Measurements from ENCODE around the gene PET117.
"Not testable (repeated sequence)": the region's sequence is repeated elsewhere in the genome, so short reads cannot be mapped to it uniquely, and the experiment has no call there.

PET117 gene

GRCh38 chr20:18165553-18165952 is 27.9 kb downstream of the PET117 start:
- no peak for DNase-seq

DNA sequence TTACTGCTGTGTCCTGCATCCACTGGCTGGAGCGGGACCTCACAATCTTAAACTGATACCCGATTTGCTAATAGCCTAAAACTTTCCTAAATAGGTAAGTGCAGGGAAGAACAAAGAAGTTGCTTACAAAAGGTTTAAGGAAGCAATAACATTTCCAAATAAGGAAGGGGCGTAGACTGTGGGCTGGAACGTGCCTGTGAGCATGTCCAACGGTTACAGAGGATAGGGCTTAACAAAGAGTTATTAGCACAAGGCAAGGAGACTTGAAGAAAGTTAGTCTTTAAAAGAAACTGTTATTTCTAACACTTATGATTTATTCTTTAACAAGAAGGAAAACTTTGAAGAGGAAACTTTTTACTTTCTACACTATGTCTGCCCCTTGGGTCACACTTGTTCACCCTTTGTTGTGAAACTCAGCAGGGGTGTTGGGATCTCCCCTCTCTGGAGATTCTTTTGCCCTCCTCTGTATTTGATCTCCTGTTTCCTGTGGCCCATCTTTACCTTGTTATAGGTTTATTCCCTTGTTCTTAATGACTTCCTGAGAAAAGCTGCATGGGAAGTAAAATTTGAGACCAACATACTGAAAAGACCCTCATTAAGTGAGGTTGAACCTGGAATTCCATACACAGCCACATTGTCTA is 28.7 kb downstream of the PET117 start:
- no peak for DNase-seq

GRCh38 chr20:18166950-18167349 is 29.3 kb downstream of the PET117 start:
- DNase-seq, result no peak

DNA sequence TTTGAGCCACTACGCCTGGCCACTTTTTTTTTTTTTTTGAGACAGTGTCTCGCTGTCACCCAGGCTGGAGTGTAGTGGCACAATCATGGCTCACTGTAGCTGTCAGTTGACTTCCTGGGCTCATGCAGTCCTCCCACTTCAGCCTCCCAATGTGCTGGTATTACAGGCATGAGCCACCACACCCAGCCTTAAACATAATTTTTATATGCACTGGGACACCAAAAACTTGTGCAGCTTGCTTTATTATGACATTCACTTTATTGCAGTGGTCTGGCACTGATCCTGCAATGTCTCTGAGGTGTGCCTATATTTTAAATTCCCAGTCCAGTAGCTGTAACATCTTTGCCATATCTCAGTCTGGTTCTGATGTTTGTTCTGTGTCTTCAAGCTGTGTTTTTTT is 34.7 kb downstream of the PET117 start:
- no peak for DNase-seq

- no peak for DNase-seq
Measured at GRCh38 chr20:18174906-18175683, 37.4 kb downstream of the PET117 start.

DNA sequence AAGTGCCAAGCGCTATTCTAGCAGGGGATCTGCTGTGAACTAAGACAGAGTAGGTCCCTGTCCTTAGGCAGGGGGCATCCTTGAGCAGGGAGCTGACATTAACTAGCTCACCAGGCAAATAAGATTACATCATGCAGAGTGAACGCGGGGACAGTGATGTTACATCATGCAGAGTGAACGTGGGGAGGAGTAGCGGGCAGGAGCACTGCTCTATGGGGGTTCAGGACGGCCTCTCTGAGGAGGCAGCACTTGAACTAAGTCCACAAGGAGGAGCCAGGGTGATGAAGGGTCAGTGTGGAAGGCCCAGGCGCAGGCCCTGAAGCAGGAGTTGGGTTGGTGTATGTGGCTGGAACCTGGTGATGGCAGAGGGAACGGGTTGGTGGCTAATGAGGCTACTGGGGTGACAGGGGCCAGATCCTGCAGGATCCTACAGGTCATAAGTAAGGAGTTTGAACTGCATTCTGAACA is 38.7 kb downstream of the PET117 start:
- no peak for DNase-seq

- DNase-seq, result not testable (repeated sequence)
Measured at GRCh38 chr20:18180366-18180765, 42.7 kb downstream of the PET117 start.

DNA sequence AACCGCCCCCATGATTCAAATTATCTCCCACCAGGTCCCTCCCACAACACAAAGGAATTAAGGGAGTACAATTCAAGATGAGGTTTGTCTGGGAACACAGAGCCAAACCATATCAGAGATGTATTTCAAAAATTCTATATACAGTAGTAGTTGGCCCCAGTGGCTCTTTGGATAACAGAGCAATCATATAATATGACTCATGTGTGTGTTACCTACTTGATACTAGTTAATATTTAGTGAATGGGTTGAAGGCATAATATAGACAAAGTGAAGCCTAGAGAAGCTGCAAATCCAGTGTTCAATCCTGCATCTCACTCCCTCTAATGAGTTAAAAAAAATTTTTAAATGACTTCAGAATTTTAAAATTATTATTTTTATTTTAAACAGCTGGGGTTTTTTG is 43.2 kb downstream of the PET117 start:
- DNase-seq, result no peak

GRCh38 chr20:18187020-18187419 is 49.4 kb downstream of the PET117 start:
- DNase-seq, result no peak

DNA sequence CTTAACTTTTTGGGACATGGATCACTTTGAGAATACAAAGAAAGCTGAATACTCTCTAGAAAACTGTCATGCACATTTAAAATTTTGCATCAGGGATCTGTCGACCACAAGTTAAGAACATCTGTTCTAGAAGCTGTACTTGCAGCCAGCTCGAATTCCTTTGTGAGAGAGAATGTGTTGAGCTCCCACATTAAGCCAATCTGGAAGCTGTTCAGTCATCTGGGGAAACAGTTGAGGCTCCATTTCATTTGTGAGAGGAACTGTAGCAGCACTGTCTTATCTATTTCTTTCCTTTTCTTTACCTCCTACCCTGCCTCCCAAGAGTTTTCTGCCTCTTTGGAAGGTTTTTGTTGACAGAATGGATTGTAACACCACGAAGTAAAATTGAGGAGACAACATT is 50.8 kb downstream of the PET117 start:
- DNase-seq, result no peak

- no peak for DNase-seq
Measured at GRCh38 chr20:18190338-18191233, 52.9 kb downstream of the PET117 start.

GRCh38 chr20:18191306-18191705 is 53.6 kb downstream of the PET117 start:
- DNase-seq, result no peak
